ENCODE data around the gene SLC27A6. TPM values are rescaled to one million over a fixed set of nuclear protein-coding genes. Genes with fewer than 3 reads are reported as not detected.

Gene SLC27A6
- total RNA-seq, 4 donors from 2014 or later, result 0.67 to 80.1 (median 33.4) TPM

- 22 to 47% methylated on average over 1 of the region's 1 CpG for WGBS, 2 donors (ENCODE audit: low coverage in 1 of 2)
- no peak overlapping the region for H3K27ac ChIP-seq
- no peaks in the 10 kb centered on the region for H3K27me3 ChIP-seq
- H3K36me3 ChIP-seq, result peaks cover 0 to 3% of the 10 kb centered on the region in 2 donors
- no peak for ATAC-seq
- no peak overlapping the region for H3K4me3 ChIP-seq
- TF ChIP-seq POLR2A (IDR thresholded peaks at IDR 0.05) (no peak), POLR2AphosphoS5 (IDR thresholded peaks at IDR 0.05) (no peak), EP300 (IDR thresholded peaks at IDR 0.05) (no peak)
- TF ChIP-seq, protein P1, sequence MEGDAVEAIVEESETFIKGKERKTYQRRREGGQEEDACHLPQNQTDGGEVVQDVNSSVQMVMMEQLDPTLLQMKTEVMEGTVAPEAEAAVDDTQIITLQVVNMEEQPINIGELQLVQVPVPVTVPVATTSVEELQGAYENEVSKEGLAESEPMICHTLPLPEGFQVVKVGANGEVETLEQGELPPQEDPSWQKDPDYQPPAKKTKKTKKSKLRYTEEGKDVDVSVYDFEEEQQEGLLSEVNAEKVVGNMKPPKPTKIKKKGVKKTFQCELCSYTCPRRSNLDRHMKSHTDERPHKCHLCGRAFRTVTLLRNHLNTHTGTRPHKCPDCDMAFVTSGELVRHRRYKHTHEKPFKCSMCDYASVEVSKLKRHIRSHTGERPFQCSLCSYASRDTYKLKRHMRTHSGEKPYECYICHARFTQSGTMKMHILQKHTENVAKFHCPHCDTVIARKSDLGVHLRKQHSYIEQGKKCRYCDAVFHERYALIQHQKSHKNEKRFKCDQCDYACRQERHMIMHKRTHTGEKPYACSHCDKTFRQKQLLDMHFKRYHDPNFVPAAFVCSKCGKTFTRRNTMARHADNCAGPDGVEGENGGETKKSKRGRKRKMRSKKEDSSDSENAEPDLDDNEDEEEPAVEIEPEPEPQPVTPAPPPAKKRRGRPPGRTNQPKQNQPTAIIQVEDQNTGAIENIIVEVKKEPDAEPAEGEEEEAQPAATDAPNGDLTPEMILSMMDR (IDR thresholded peaks at IDR 0.05), result no peak
- H3K4me1 ChIP-seq, result peaks cover 0 to 7% (median 0%) of the 10 kb centered on the region in 3 donors
- H3K9me3 ChIP-seq, result no peaks in the 10 kb centered on the region
Observed at GRCh38 chr5:128988476-128988875, 23.2 kb downstream of the SLC27A6 start.

DNA sequence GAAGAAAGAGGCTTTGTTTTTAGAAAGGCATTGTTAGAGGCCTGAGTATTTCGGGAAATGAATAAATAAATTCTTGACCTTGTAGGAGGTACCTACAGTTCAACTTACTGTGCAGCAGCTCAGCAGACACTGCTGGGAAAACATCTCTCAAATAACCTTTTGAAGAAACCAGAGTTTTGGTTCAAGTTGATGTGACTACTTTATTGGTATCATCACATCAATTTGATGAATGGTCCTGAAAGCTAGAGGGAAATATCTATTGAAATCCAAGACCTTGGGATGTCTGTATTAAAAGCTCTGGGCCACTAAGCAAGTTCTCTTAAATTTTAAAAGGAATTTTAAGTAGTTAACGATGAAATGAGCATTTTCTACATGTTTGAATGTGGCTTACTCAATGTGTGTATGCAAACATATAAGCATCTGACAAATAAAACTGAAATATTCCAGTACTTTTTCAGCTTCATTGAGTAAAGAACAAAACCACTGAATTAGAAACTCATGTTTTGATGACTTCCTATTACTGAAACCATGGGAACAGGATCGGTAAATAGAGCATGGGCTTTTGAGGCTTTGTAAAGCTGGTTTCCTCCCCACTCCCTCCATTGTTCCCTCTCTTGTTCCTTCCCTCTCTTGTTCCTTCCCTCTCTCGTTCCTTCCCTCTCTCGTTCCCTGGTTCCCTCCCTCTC lies 36.7 kb downstream of the SLC27A6 start:
- no peak for ATAC-seq
- TF ChIP-seq EP300 (IDR thresholded peaks at IDR 0.05) (no peak), POLR2A (IDR thresholded peaks at IDR 0.05) (no peak), POLR2AphosphoS5 (IDR thresholded peaks at IDR 0.05) (no peak)
- TF ChIP-seq, protein P1 (IDR thresholded peaks at IDR 0.05), result no peak
- WGBS, 2 donors (ENCODE audit: low coverage in 1 of 2), result 52 to 54% methylated on average over 5 of the region's 5 CpGs
- Histone ChIP-seq H3K27me3 (no peaks in the 10 kb centered on the region), H3K27ac (peak overlapping the region; percentile 44 to 62 (median 50)), H3K36me3 (no peaks in the 10 kb centered on the region), H3K4me3 (no peak overlapping the region), H3K4me1 (peaks cover 2 to 18% (median 3%) of the 10 kb centered on the region in 3 donors), H3K9me3 (no peaks in the 10 kb centered on the region)

DNA sequence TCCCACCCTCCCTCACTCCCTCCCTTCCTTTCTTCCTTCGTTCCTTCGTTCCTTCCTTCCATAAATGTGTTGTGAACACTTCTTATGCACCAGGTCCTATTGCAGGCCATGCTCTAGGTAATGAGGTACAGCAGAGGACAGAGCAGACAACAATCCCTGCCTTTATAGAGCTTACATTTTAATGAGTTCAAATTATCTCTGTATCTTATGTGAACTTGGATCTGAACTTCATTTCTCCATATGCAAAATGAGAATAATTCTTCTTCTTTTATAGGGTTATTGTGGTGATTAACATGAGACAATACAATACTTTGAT lies 37.2 kb downstream of the SLC27A6 start:
- 87 to 88% methylated on average over 2 of the region's 2 CpGs for WGBS, 2 donors (ENCODE audit: low coverage in 1 of 2)
- peaks cover 0 to 18% (median 3%) of the 10 kb centered on the region in 3 donors for H3K4me1 ChIP-seq
- no peak for ATAC-seq
- H3K4me3 ChIP-seq, result no peak overlapping the region
- TF ChIP-seq POLR2AphosphoS5 (IDR thresholded peaks at IDR 0.05), result no peak
- TF ChIP-seq EP300 (IDR thresholded peaks at IDR 0.05), result no peak
- TF ChIP-seq, protein P1 (IDR thresholded peaks at IDR 0.05), result no peak
- no peak for TF ChIP-seq POLR2A (IDR thresholded peaks at IDR 0.05)
- H3K27me3 ChIP-seq, result no peaks in the 10 kb centered on the region
- peak overlapping the region; percentile 44 to 62 (median 50) for H3K27ac ChIP-seq
- no peaks in the 10 kb centered on the region for H3K9me3 ChIP-seq
- H3K36me3 ChIP-seq, result no peaks in the 10 kb centered on the region

GRCh38 chr5:129003232-129003631 lies 37.9 kb downstream of the SLC27A6 start:
- WGBS, 2 donors (ENCODE audit: low coverage in 1 of 2), result 75 to 81% methylated on average over 1 to 2 of the region's 2 CpGs
- Histone ChIP-seq H3K4me1 (peaks cover 0 to 18% (median 3%) of the 10 kb centered on the region in 3 donors), H3K27ac (peak overlapping the region; percentile 44 to 62 (median 50)), H3K4me3 (no peak overlapping the region), H3K27me3 (no peaks in the 10 kb centered on the region), H3K36me3 (no peaks in the 10 kb centered on the region), H3K9me3 (no peaks in the 10 kb centered on the region)
- no peak for TF ChIP-seq POLR2AphosphoS5 (IDR thresholded peaks at IDR 0.05)
- ATAC-seq, result no peak

DNA sequence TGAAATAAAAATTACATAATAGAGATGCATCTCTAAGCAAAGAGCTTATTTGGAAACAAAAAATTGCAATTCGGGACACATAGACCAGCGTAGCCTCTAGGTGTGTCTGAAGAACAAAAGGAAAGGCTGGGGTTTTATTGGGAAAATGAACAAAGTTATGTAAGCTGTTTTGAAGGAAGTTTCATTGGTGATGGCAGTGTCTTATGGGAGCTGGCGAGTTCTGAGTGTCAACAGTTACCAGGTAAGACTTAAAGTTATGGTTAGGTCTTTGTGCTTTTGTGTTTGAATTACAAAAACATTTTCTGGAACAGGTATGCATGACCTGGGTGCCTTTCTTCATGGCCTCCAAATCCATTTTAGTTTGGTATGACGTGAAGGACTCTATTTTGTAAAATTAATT lies 48.9 kb downstream of the SLC27A6 start:
- H3K36me3 ChIP-seq, result no peaks in the 10 kb centered on the region
- TF ChIP-seq EP300 (IDR thresholded peaks at IDR 0.05) (no peak), POLR2AphosphoS5 (IDR thresholded peaks at IDR 0.05) (no peak), POLR2A (IDR thresholded peaks at IDR 0.05) (no peak)
- TF ChIP-seq, protein P1 (IDR thresholded peaks at IDR 0.05), result no peak
- 83 to 94% methylated on average over 4 of the region's 4 CpGs for WGBS, 2 donors (ENCODE audit: low coverage in 1 of 2)
- peaks cover 0 to 10% (median 0%) of the 10 kb centered on the region in 3 donors for H3K4me1 ChIP-seq
- no peak for ATAC-seq
- H3K4me3 ChIP-seq, result no peak overlapping the region
- H3K9me3 ChIP-seq, result peaks cover 0 to 4% (median 0%) of the 10 kb centered on the region in 3 donors
- H3K27ac ChIP-seq, result no peak overlapping the region
- no peaks in the 10 kb centered on the region for H3K27me3 ChIP-seq

Measured in gastroesophageal sphincter (tissue), 4 donors.